ENCODE results near the gene KASH5. TPM values are rescaled to one million over a fixed set of nuclear protein-coding genes. Genes with fewer than 3 reads are reported as not detected.
"Not testable (repeated sequence)": the region's sequence is repeated elsewhere in the genome, so short reads cannot be mapped to it uniquely, and the experiment has no call there.

KASH5 gene
- polyA plus RNA-seq, 5 donors: not detected

DNA sequence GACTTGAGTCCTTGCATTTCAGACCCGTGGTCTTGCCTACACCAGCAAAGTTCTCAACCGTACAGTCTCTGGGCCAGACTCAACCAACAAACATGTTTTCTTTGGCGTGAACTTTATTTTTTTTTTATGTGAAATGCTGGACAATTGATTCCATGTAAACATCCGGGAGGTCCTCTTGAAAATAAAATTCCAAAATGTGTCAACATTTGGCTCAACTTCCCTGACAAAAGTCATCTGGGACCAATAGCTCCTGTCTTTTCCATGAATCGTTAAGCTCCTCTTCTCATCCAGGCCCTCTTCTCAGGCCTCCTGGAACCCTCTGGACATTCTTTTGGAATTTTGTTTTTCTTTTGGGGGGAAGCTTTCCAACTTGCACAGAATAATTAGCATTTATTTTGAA, 67.7 kb downstream of the KASH5 start:
- DNase-seq: peak; percentile 69 to 88

DNA sequence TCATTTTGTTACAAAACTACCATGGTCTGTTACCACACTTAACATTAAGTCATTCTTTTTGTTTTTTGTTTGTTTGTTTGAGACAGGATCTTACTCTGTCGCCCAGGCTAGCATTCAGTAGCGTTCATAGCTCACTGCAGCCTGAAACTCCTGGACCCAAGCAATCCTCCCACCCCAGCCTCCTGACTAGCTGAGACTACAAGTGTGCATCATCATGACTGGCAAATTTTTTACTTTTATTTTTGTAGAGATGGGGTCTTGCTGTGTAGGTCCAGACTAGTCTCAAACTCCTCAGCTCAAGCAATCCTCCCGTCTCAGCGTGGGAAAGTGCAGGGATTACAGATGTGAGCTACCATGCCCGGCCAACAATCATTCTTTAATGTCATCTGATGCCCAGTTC, 68.3 kb downstream of the KASH5 start:
- DNase-seq: no peak

DNA sequence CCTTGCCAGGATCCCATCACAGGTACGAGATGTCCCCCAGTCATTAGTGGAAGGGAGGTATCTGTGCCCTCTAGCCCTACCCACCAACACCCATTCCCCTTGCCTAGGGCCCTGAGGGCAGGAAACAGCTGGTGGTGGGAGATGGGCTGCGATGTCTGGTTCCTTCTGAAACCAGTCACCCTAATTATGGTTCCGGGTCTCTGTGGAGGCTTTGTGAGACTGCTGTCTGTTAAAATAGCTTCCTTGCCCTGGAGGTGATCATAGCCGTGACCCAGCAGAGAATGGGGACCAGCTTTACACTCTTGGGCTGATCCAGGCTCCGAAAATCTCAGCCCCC, 70.5 kb downstream of the KASH5 start:
- DNase-seq: no peak

DNA sequence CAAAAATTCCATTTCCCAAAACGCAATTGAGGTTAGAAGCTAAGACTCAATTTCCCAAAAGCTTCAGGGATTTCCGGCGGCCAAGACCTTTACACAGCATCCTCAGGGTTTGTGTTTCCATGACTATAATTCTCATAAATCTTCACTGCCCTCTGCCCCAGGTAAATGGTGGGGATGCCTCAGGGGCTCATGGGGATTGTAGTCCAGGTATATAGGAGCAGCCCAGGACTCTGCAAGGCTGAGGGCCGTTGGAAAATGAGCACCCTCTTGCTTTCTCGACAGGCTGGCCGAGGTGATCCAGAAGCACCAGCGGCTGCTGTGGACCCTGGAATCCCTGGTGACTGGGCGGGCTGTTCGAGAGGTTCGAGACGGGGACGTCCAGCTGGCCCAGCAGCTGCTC, 71.3 kb downstream of the KASH5 start:
- no peak for DNase-seq

DNA sequence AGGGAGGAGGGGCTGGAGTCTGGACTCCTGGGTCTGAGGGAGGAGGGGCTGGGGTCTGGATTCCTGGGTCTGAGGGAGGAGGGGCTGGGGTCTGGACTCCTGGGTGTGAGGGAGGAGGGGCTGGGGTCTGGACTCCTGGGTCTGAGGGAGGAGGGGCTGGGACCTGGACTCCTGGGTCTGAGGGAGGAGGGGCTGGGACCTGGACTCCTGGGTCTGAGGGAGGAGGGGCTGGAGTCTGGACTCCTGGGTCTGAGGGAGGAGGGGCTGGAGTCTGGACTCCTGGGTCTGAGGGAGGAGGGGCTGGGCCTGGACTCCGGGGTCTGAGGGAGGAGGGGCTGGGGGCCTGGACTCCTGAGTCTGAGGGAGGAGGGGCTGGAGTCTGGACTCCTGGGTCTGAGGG, 73.1 kb downstream of the KASH5 start:
- DNase-seq: not testable (repeated sequence)

DNA sequence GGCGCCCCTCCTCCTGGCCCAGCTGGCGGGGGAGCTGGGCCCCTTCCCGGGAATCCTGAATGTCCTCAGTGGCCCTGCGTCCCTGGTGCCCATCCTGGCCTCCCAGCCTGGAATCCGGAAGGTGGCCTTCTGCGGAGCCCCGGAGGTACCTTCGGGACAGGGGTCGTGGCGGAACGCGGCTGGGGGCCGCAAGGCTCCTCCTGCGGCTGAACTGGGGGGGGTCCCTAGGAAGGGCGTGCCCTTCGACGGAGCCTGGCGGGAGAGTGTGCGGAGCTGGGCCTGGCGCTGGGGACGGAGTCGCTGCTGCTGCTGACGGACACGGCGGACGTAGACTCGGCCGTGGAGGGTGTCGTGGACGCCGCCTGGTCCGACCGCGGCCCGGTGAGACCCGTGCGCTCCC, 73.6 kb downstream of the KASH5 start:
- no peak for DNase-seq

DNA sequence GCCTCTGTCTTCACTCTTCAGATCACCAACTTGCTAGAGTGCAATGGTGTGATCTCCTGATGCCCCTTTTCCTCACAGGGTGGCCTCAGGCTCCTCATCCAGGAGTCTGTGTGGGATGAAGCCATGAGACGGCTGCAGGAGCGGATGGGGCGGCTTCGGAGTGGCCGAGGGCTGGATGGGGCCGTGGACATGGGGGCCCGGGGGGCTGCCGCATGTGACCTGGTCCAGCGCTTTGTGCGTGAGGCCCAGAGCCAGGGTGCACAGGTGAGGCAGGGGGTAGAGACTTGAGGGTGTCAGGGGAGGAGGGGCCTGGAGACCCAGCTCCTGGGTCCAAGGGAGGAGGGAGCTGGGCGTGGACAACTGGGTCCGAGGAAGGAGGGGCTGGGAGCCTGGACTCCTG, 74.4 kb downstream of the KASH5 start:
- DNase-seq: no peak

DNA sequence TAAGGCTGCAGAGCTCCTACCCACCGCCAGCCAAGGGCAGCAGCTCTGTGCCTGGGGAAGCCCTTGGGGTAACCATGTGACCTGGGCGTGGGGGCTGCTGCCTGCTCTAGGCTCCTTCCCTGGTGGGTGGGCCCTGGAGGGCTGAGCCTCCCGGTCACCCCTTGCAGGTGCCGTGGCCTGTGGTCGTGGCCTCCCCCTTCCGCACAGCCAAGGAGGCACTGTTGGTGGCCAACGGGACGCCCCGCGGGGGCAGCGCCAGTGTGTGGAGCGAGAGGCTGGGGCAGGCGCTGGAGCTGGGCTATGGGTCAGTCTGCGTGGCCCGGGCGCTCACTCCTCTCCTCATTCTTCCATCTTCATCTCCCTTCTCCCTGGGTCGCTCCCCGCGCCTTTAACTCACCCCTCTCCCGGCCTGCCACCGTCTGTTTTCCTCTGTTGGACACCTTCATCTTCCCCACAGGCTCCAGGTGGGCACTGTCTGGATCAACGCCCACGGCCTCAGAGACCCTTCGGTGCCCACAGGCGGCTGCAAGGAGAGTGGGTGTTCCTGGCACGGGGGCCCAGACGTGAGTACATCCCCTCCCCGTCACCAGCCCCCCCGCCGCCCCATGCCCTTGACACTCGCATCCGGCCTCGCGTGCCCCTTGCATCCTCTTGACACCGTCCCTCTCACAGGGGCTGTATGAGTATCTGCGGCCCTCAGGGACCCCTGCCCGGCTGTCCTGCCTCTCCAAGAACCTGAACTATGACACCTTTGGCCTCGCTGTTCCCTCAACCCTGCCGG, 76.1 kb downstream of the KASH5 start:
- no peak for DNase-seq

DNA sequence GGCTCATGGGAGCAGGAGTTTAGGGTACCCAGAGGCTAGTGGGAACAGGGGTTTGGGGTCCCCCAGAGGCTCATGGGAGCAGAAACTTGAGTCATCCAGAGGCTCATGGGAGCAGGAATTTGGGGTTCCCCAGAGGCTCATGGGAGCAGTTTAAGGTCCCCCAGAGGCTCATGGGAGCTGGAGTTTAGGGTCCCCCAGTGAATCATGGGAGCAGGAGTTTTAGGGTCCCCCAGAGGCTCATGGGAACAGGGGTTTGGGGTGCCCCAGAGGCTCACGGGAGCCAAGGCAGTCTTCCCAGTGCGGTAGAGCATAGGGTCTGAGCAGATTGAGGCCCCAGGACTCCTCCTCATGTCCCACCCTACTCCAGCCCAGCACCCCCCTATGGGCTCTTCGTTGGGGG, 77.3 kb downstream of the KASH5 start:
- no peak for DNase-seq

Other genes starting within 250 kb of the KASH5 start
- 10 to 100 TPM in 2 of 5 donors, 1 to 10 TPM in 3; 8.7 to 13.7 (median 9.8) TPM for gene HRC, start 232.9 kb upstream of the KASH5 start, polyA plus RNA-seq (ENCODE audit: insufficient read depth in 1 of 5, insufficient read length in 5 of 5, low replicate concordance in 1 of 5)
- 10 to 100 TPM; 11.5 to 31.7 (median 24.9) TPM for gene TRPM4, start 230.5 kb upstream of the KASH5 start, polyA plus RNA-seq (ENCODE audit: insufficient read depth in 1 of 5, insufficient read length in 5 of 5, low replicate concordance in 1 of 5)
- gene SLC6A16, start 63.1 kb upstream of the KASH5 start, polyA plus RNA-seq (ENCODE audit: insufficient read depth in 1 of 5, insufficient read length in 5 of 5, low replicate concordance in 1 of 5): 1 to 10 TPM; 2.7 to 5.3 (median 3.9) TPM
- gene CD37, start 52.8 kb upstream of the KASH5 start, polyA plus RNA-seq (ENCODE audit: insufficient read depth in 1 of 5, insufficient read length in 5 of 5, low replicate concordance in 1 of 5): 10 to 100 TPM; 35.1 to 50.8 (median 44.1) TPM
- gene TEAD2, start 25.8 kb upstream of the KASH5 start, polyA plus RNA-seq (ENCODE audit: insufficient read depth in 1 of 5, insufficient read length in 5 of 5, low replicate concordance in 1 of 5): 100 to 1,000 TPM; 105 to 138 (median 117) TPM
- 1 to 10 TPM; 2.4 to 5.0 (median 3.6) TPM for gene DKKL1, start 24.4 kb upstream of the KASH5 start, polyA plus RNA-seq (ENCODE audit: insufficient read depth in 1 of 5, insufficient read length in 5 of 5, low replicate concordance in 1 of 5)
- not detected for gene PTH2, start 35.2 kb downstream of the KASH5 start, polyA plus RNA-seq (ENCODE audit: insufficient read depth in 1 of 5, insufficient read length in 5 of 5, low replicate concordance in 1 of 5)
- gene GFY, start 37.1 kb downstream of the KASH5 start, polyA plus RNA-seq (ENCODE audit: insufficient read depth in 1 of 5, insufficient read length in 5 of 5, low replicate concordance in 1 of 5): not detected
- gene SLC17A7, start 53.3 kb downstream of the KASH5 start, polyA plus RNA-seq (ENCODE audit: insufficient read depth in 1 of 5, insufficient read length in 5 of 5, low replicate concordance in 1 of 5): under 1 TPM; 0.31 to 0.51 (median 0.34) TPM
- 10 to 100 TPM; 66.9 to 88.7 (median 78.2) TPM for gene PIH1D1, start 63.6 kb downstream of the KASH5 start, polyA plus RNA-seq (ENCODE audit: insufficient read depth in 1 of 5, insufficient read length in 5 of 5, low replicate concordance in 1 of 5)
- 10 to 100 TPM; 12.8 to 24.3 (median 14.0) TPM for gene ALDH16A1, start 65.0 kb downstream of the KASH5 start, polyA plus RNA-seq (ENCODE audit: insufficient read depth in 1 of 5, insufficient read length in 5 of 5, low replicate concordance in 1 of 5)
- gene FLT3LG, start 86.0 kb downstream of the KASH5 start, polyA plus RNA-seq (ENCODE audit: insufficient read depth in 1 of 5, insufficient read length in 5 of 5, low replicate concordance in 1 of 5): 10 to 100 TPM in 1 of 5 donors, 1 to 10 TPM in 4; 4.8 to 10.1 (median 6.5) TPM
- gene RPL13A, start 99.4 kb downstream of the KASH5 start, polyA plus RNA-seq (ENCODE audit: insufficient read depth in 1 of 5, insufficient read length in 5 of 5, low replicate concordance in 1 of 5): 1,000 to 10,000 TPM; 3,241 to 4,813 (median 3,633) TPM
- 1,000 to 10,000 TPM; 3,362 to 3,985 (median 3,582) TPM for gene RPS11, start 108.2 kb downstream of the KASH5 start, polyA plus RNA-seq (ENCODE audit: insufficient read depth in 1 of 5, insufficient read length in 5 of 5, low replicate concordance in 1 of 5)
- 100 to 1,000 TPM; 258 to 406 (median 318) TPM for gene FCGRT, start 124.4 kb downstream of the KASH5 start, polyA plus RNA-seq (ENCODE audit: insufficient read depth in 1 of 5, insufficient read length in 5 of 5, low replicate concordance in 1 of 5)
- gene RCN3, start 139.8 kb downstream of the KASH5 start, polyA plus RNA-seq (ENCODE audit: insufficient read depth in 1 of 5, insufficient read length in 5 of 5, low replicate concordance in 1 of 5): 10 to 100 TPM; 13.9 to 48.4 (median 21.5) TPM
- 10 to 100 TPM; 51.0 to 80.7 (median 59.0) TPM for gene NOSIP, start 192.3 kb downstream of the KASH5 start, polyA plus RNA-seq (ENCODE audit: insufficient read depth in 1 of 5, insufficient read length in 5 of 5, low replicate concordance in 1 of 5)
- 1 to 10 TPM; 3.3 to 6.1 (median 4.4) TPM for gene PRRG2, start 193.1 kb downstream of the KASH5 start, polyA plus RNA-seq (ENCODE audit: insufficient read depth in 1 of 5, insufficient read length in 5 of 5, low replicate concordance in 1 of 5)
- gene PRR12, start 202.9 kb downstream of the KASH5 start, polyA plus RNA-seq (ENCODE audit: insufficient read depth in 1 of 5, insufficient read length in 5 of 5, low replicate concordance in 1 of 5): 10 to 100 TPM; 15.9 to 35.4 (median 23.7) TPM

All from right lung (tissue), 5 donors.